Sigmoid colon (tissue), 4 donors: ENCODE measurements around the gene CDKN2C.

ENCODE experiments used
- CTCF ChIP-seq, 4 experiments: fragments of 450-650 bp in 3 of 4; fragments of 200-600 bp in 1 of 4; IDR thresholded peaks; one replicate each; pipeline ENCODE4 v1.5.1; 2016 to 2019; ENCODE audit warnings: antibody characterized with exemption in 4 of 4, mild to moderate bottlenecking in 3 of 4, moderate library complexity in 2 of 4
- EP300 ChIP-seq, 4 donors: sonication (generic); formaldehyde crosslinking; IDR thresholded peaks; one replicate each; pipeline ENCODE4 v1.6.1; 2017; ENCODE audit warnings: antibody characterized with exemption in 4 of 4
- POLR2A ChIP-seq, 2 donors: fragments of 450-650 bp; IDR thresholded peaks; one replicate each; pipeline ENCODE4 v1.6.1; 2016; ENCODE audit warnings: antibody characterized with exemption in 2 of 2, mild to moderate bottlenecking in 2 of 2, moderate library complexity in 2 of 2

- no peak for TF ChIP-seq POLR2A (IDR thresholded peaks at IDR 0.05)
- TF ChIP-seq CTCF (IDR thresholded peaks at IDR 0.05): no peak
- TF ChIP-seq EP300 (IDR thresholded peaks at IDR 0.05): no peak
Measured at GRCh38 chr1:50950396-50950795, 19.6 kb upstream of the CDKN2C start.
